Gastrocnemius medialis (tissue), 4 donors: ENCODE results near the gene P4HA3. TPM values are rescaled to one million over a fixed set of nuclear protein-coding genes. Genes with fewer than 3 reads are reported as not detected.

Experiments
- ATAC-seq, 2 donors: fragments of 150-250 bp; one replicate each; pipeline ENCODE4 v1.9.1; 2016
- DNase-seq, 2 donors: peaks; one replicate each; pipeline ENCODE4 v3.0.0-alpha.2; 2019
- H3K27ac ChIP-seq, 4 donors: fragments of 200-600 bp; sonication (generic); 1 replicate in 1 of 4; 2 replicates in 3 of 4; pipeline ENCODE4 v1.5.1; 2016 to 2018; ENCODE audit warnings: mild to moderate bottlenecking in 2 of 4, moderate library complexity in 1 of 4
- H3K27me3 ChIP-seq, 3 donors: fragments of 200-600 bp; sonication (generic) in 2 of 3; 1 replicate in 1 of 3; 2 replicates in 2 of 3; pipeline versions ENCODE4 v1.5.1 to v1.6.0; 2016 to 2019; ENCODE audit warnings: mild to moderate bottlenecking in 1 of 3, moderate library complexity in 1 of 3
- H3K36me3 ChIP-seq, 2 donors: fragments of 200-600 bp; sonication (generic) in 1 of 2; one replicate each; pipeline ENCODE4 v1.5.1; 2017 to 2018
- H3K4me1 ChIP-seq, 2 donors: fragments of 200-600 bp; sonication (generic) in 1 of 2; one replicate each; pipeline ENCODE4 v1.5.1; 2016 to 2017; ENCODE audit warnings: mild to moderate bottlenecking in 2 of 2
- H3K4me3 ChIP-seq, 4 donors: fragments of 200-600 bp; sonication (generic) in 3 of 4; 1 replicate in 1 of 4; 2 replicates in 3 of 4; pipeline ENCODE4 v1.5.1; 2016 to 2019; ENCODE audit warnings: mild to moderate bottlenecking in 2 of 4
- H3K9me3 ChIP-seq, 3 donors: fragments of 200-600 bp; sonication (generic) in 2 of 3; 1 replicate in 1 of 3; 2 replicates in 2 of 3; pipeline ENCODE4 v1.5.1; 2016 to 2019
- CTCF ChIP-seq, 5 experiments: fragments of 450-650 bp in 3 of 5; fragments of 200-600 bp in 2 of 5; sonication (generic) in 2 of 5; IDR thresholded peaks in 4 of 5; conservative IDR thresholded peaks in 1 of 5; 1 replicate in 4 of 5; 2 replicates in 1 of 5; pipeline ENCODE4 v1.5.1; 2016 to 2019; ENCODE audit warnings: antibody characterized with exemption in 5 of 5, mild to moderate bottlenecking in 3 of 5, moderate library complexity in 3 of 5
- POLR2A ChIP-seq, 2 donors: fragments of 450-650 bp; IDR thresholded peaks; one replicate each; pipeline ENCODE4 v1.6.1; 2017; ENCODE audit warnings: antibody characterized with exemption in 2 of 2, mild to moderate bottlenecking in 2 of 2, moderate library complexity in 2 of 2
- in situ Hi-C, 4 donors: fragments of 200-750 bp; cut with MboI; loops; one replicate each; pipeline versions ENCODE4 v1.15.0 to v1.8.0; 2017; ENCODE audit warnings: low sequenced_read_pairs in 4 of 4
- intact Hi-C: fragments of 100-400 bp; cut with DNase I; formaldehyde crosslinking; loops from one replicate; pipeline ENCODE4 v1.15.1; 2023; ENCODE audit warnings: low total_unique reads
- total RNA-seq, 4 donors: library from RNA; depleted of rRNA; stranded (reverse); fragments of >200 nt; gene quantifications; one replicate each; pipeline versions ENCODE4 v1.1.0 to v1.2.3, GENCODE V29; 2016

Gene P4HA3
- total RNA-seq, 4 donors from 2014 or later = 0.09 TPM; not detected in 3

- no peak for TF ChIP-seq POLR2A (IDR thresholded peaks at IDR 0.05)
- no peak for TF ChIP-seq CTCF (IDR thresholded peaks at IDR 0.05 in 4 of 5, conservative IDR thresholded peaks at IDR 0.05 in 1 of 5)
- Histone ChIP-seq H3K4me1 (no peaks in the 10 kb centered on the region), H3K36me3 (no peaks in the 10 kb centered on the region), H3K4me3 (no peak overlapping the region), H3K9me3 (no peaks in the 10 kb centered on the region), H3K27ac (no peak overlapping the region), H3K27me3 (no peaks in the 10 kb centered on the region)
- in situ Hi-C loops (no loop called here), intact Hi-C loops (no loop called here)
- no peak for DNase-seq
- no peak for ATAC-seq
Measured at GRCh38 chr11:74269161-74269811, 42.2 kb downstream of the P4HA3 start.

- no peak for DNase-seq
- no peaks in the 10 kb centered on the region for H3K36me3 ChIP-seq
- H3K4me1 ChIP-seq = no peaks in the 10 kb centered on the region
- intact Hi-C loops (no loop called here), in situ Hi-C loops (no loop called here)
- no peaks in the 10 kb centered on the region for H3K9me3 ChIP-seq
- no peaks in the 10 kb centered on the region for H3K27me3 ChIP-seq
- no peak overlapping the region for H3K4me3 ChIP-seq
- H3K27ac ChIP-seq = no peak overlapping the region
- no peak for ATAC-seq
- TF ChIP-seq CTCF (IDR thresholded peaks at IDR 0.05 in 4 of 5, conservative IDR thresholded peaks at IDR 0.05 in 1 of 5) = no peak
Measured at GRCh38 chr11:74268456-74268855, 43.0 kb downstream of the P4HA3 start.

GRCh38 chr11:74267014-74267413, 44.4 kb downstream of the P4HA3 start:
- in situ Hi-C loops (no loop called here), intact Hi-C loops (no loop called here)
- no peak for TF ChIP-seq POLR2A (IDR thresholded peaks at IDR 0.05)
- no peak for TF ChIP-seq CTCF (IDR thresholded peaks at IDR 0.05 in 4 of 5, conservative IDR thresholded peaks at IDR 0.05 in 1 of 5)
- ATAC-seq = no peak
- H3K27ac ChIP-seq = no peak overlapping the region
- H3K9me3 ChIP-seq = no peaks in the 10 kb centered on the region
- H3K27me3 ChIP-seq = no peaks in the 10 kb centered on the region
- H3K4me1 ChIP-seq = no peaks in the 10 kb centered on the region
- DNase-seq = no peak
- no peaks in the 10 kb centered on the region for H3K36me3 ChIP-seq
- H3K4me3 ChIP-seq = no peak overlapping the region

- DNase-seq = no peak
Measured at GRCh38 chr11:74265256-74265655, 46.2 kb downstream of the P4HA3 start.

More at GRCh38 chr11:74265256-74265655, 46.2 kb downstream of the P4HA3 start:
- H3K27ac ChIP-seq = no peak overlapping the region
- H3K27me3 ChIP-seq = no peaks in the 10 kb centered on the region
- no peaks in the 10 kb centered on the region for H3K36me3 ChIP-seq
- no peak for TF ChIP-seq POLR2A (IDR thresholded peaks at IDR 0.05)
- TF ChIP-seq CTCF (IDR thresholded peaks at IDR 0.05 in 4 of 5, conservative IDR thresholded peaks at IDR 0.05 in 1 of 5) = no peak
- ATAC-seq = no peak
- no peaks in the 10 kb centered on the region for H3K9me3 ChIP-seq
- in situ Hi-C loops = no loop called here
- H3K4me3 ChIP-seq = no peak overlapping the region
- intact Hi-C loops = no loop called here
- H3K4me1 ChIP-seq = peaks cover 0 to 3% of the 10 kb centered on the region in 2 donors
